HepG2 (cell line): Measurements from ENCODE around the gene TLK1. TPM values are rescaled to one million over a fixed set of nuclear protein-coding genes. Genes with fewer than 3 reads are reported as not detected.

Source experiments
- ATAC-seq: fragments of 200-7000 bp; cut with Tn5 transposase; 3 replicates; pipeline ENCODE4 v1.9.1; 2020; ENCODE audit warnings: mild to moderate bottlenecking, moderate library complexity
- BruUV-seq: library from RNA; stranded (reverse); fragments of 400-500 nt; replicated peaks from 2 replicates; lab custom pipeline; 2021; lab: Mats Ljungman, UMichigan
- CTCF ChIA-PET: fragments of 300-600 bp; formaldehyde crosslinking; extraction: SDS; loops from one replicate; lab custom pipeline; 2021; ENCODE audit warnings: low total read pairs, inconsistent platforms, low intra/inter-chr PET ratio; lab: Yijun Ruan, JAX
- POLR2A ChIA-PET: fragments of 350-600 bp; sonication (Branson Sonifier 250); formaldehyde crosslinking; loops from one replicate; lab custom pipeline; 2020; ENCODE audit warnings: antibody characterized with exemption, inconsistent platforms; lab: Yijun Ruan, JAX
- DNase-seq: peaks from one replicate; pipeline ENCODE4 v3.0.0-alpha.2; 2015; ENCODE audit warnings: low spot score
- FAIRE-seq: peaks from 3 replicates; lab custom pipeline; 2011; peaks lifted over from hg19 to GRCh38; lab: Jason Lieb, UNC
- H2AFZ ChIP-seq: one replicate; pipeline ENCODE4 v1.6.1; 2011; ENCODE audit warnings: low read length, inconsistent platforms
- H3K27ac ChIP-seq: fragments of 300-600 bp; 3 replicates; pipeline ENCODE4 v1.8.0; 2011; ENCODE audit warnings: mixed run types, mild to moderate bottlenecking, mixed read lengths, low read length, inconsistent platforms; ENCODE audit not compliant: insufficient read depth; ENCODE audit errors: extremely low read length
- H3K27me3 ChIP-seq, 2 experiments: fragments of 200-600 bp in 1 of 2; 2 replicates in 1 of 2; 3 replicates in 1 of 2; pipeline versions ENCODE4 v1.6.0 to v1.8.0; 2011; ENCODE audit warnings: low read length in 2 of 2, mild to moderate bottlenecking in 2 of 2, moderate library complexity in 2 of 2, inconsistent platforms in 1 of 2; ENCODE audit not compliant: insufficient read depth in 2 of 2, control insufficient read depth in 1 of 2
- H3K36me3 ChIP-seq, 2 experiments: fragments of 200-600 bp in 1 of 2; replicated peaks in 1 of 2; 2 replicates in 1 of 2; 3 replicates in 1 of 2; pipeline versions ENCODE4 v1.5.1 to v1.8.0; 2011; ENCODE audit warnings: low read length in 2 of 2, inconsistent platforms in 1 of 2; ENCODE audit not compliant: insufficient read depth in 2 of 2, control insufficient read depth in 1 of 2
- H3K4me1 ChIP-seq: 2 replicates; pipeline ENCODE4 v1.5.1; 2012; ENCODE audit warnings: low read length, inconsistent platforms; ENCODE audit not compliant: insufficient read depth
- H3K4me2 ChIP-seq: 2 replicates; pipeline ENCODE4 v1.6.0; 2011; ENCODE audit warnings: low read depth, low read length, inconsistent platforms
- H3K4me3 ChIP-seq, 3 experiments: fragments of 200-600 bp in 1 of 3; sonication (generic), shearing (Covaris generic) in 1 of 3; replicated peaks in 1 of 3; 2 replicates each; pipeline ENCODE4 v1.5.1; 2011 to 2016; ENCODE audit warnings: low read length in 3 of 3, inconsistent platforms in 2 of 3, low read depth in 2 of 3, mild to moderate bottlenecking in 2 of 3, control low read depth in 1 of 3, mixed read lengths in 1 of 3; ENCODE audit not compliant: insufficient read depth in 1 of 3
- H3K79me2 ChIP-seq: one replicate; pipeline ENCODE4 v1.6.1; 2011; ENCODE audit warnings: low read length, inconsistent platforms; ENCODE audit not compliant: insufficient read depth
- H3K9ac ChIP-seq: 2 replicates; pipeline ENCODE4 v1.6.0; 2011; ENCODE audit warnings: mild to moderate bottlenecking, low read depth, low read length, inconsistent platforms; ENCODE audit not compliant: insufficient read depth
- H3K9me3 ChIP-seq: 2 replicates; pipeline ENCODE4 v1.5.1; 2012; ENCODE audit warnings: mild to moderate bottlenecking, low read length
- H4K20me1 ChIP-seq: 2 replicates; pipeline ENCODE4 v1.6.0; 2011; ENCODE audit warnings: inconsistent platforms, mild to moderate bottlenecking, low read length, moderate library complexity; ENCODE audit not compliant: insufficient read depth
- HOMEZ ChIP-seq: IDR thresholded peaks from 2 replicates; pipeline ENCODE4 v1.6.1; 2016; ENCODE audit warnings: low read depth
- MAFK ChIP-seq, 2 experiments: IDR thresholded peaks in 1 of 2; conservative IDR thresholded peaks in 1 of 2; 2 replicates each; pipeline ENCODE4 v1.6.1; 2011; ENCODE audit warnings: improper control_type of control experiment in 2 of 2, low read length in 2 of 2
- ZBTB4 ChIP-seq: sonication (generic); formaldehyde crosslinking; IDR thresholded peaks from 2 replicates; pipeline ENCODE4 v1.4.0; 2020; ENCODE audit warnings: missing genetic modification reagents, mild to moderate bottlenecking, borderline replicate concordance
- in situ Hi-C: cut with HindIII; loops from 2 replicates; pipeline ENCODE4 v1.10.0; 2017; ENCODE audit warnings: low pct_unique_long_range_greater_than_20kb; ENCODE audit not compliant: extremely low pct_ligation_motif_present
- intact Hi-C: fragments of 100-400 bp; cut with micrococcal nuclease; formaldehyde crosslinking; loops from one replicate; pipeline ENCODE4 v1.10.0; 2022; ENCODE audit not compliant: unreplicated experiment
- polyA plus RNA-seq, 8 experiments: library from polyadenylated mRNA; depleted of rRNA in 3 of 8; stranded (reverse) in 7 of 8; unstranded in 1 of 8; fragments of >200 nt; fragmentation: Illumina TruSeq in 4 of 8; extraction: Trizol in 4 of 8; gene quantifications; 2 replicates each; pipeline versions ENCODE4 v1.2.1 to v1.2.3, GENCODE V29; 2011 to 2016; ENCODE audit warnings: low read depth in 4 of 8, missing spikeins in 1 of 8, mixed read lengths in 1 of 8; ENCODE audit not compliant: insufficient read depth in 1 of 8
- total RNA-seq, 5 experiments: library from RNA; depleted of rRNA; stranded (reverse); fragments of >200 nt; fragmentation: Illumina TruSeq; extraction: Trizol; gene quantifications; 2 replicates each; pipeline ENCODE4 v1.2.3, GENCODE V29; 2016; ENCODE audit warnings: low read depth in 1 of 5

The TLK1 gene
- total and polyA plus RNA-seq, 2 of the 13 experiments (the other 11 are each of a cell fraction or from before 2014, with no cell fraction given): 16.8 to 28.7 TPM

GRCh38 chr2:171098607-171099006 lies 62.1 kb downstream of the TLK1 start:
- intact Hi-C loops (no loop called here), in situ Hi-C loops (no loop called here)
- H3K27ac ChIP-seq: no peak overlapping the region
- peaks cover 95% of the 10 kb centered on the region for H3K79me2 ChIP-seq
- H3K4me3 ChIP-seq: no peak overlapping the region
- no peaks in the 10 kb centered on the region; a peak in 1 of 5 replicates for H3K36me3 ChIP-seq
- POLR2A ChIA-PET: no interaction called here
- CTCF ChIA-PET: no interaction called here
- DNase-seq: no peak
- no peak for FAIRE-seq
- peaks cover 48% of the 10 kb centered on the region for H3K4me1 ChIP-seq
- no peak overlapping the region for H3K4me2 ChIP-seq
- TF ChIP-seq MAFK (conservative IDR thresholded peaks at IDR 0.05 in 1 of 2, IDR thresholded peaks at IDR 0.05 in 1 of 2; ENCODE audit: low read length in 2 of 2) (peak in 1 of 2 experiments; percentile 23; a peak in 1 of 4 replicates), HOMEZ (no peak), ZBTB4 (no peak)
- H3K9me3 ChIP-seq: peaks cover 11% of the 10 kb centered on the region
- H2AFZ ChIP-seq: no peak overlapping the region
- H3K27me3 ChIP-seq: no peaks in the 10 kb centered on the region
- no peak for ATAC-seq
- no peak overlapping the region for H3K9ac ChIP-seq
- no TSS peak for BruUV-seq
- H4K20me1 ChIP-seq: peaks cover 7% of the 10 kb centered on the region
